Sciatic nerve (tissue), 2 donors: ENCODE measurements around the gene SLCO2A1. TPM values are rescaled to one million over a fixed set of nuclear protein-coding genes. Genes with fewer than 3 reads are reported as not detected.
A peak's percentile ranks its signal among the peaks of the same experiment; 100 is the strongest.

Experiments
- ATAC-seq: fragments of 200-7000 bp; cut with Tn5 transposase; one replicate; pipeline ENCODE4 v1.9.1; 2020; ENCODE audit warnings: mild to moderate bottlenecking, moderate library complexity
- DNase-seq: peaks from one replicate; pipeline ENCODE4 v3.0.0-alpha.2; 2020; ENCODE audit warnings: low spot score
- intact Hi-C: fragments of 100-400 bp; cut with DNase I; formaldehyde crosslinking; loops from one replicate; pipeline ENCODE4 v1.14.2; 2022
- total RNA-seq: library from RNA; stranded (reverse); fragmentation: NEBNext Ultra II Directional; extraction: Animal tissue kit (Norgen Biotek cat#: 25700); gene quantifications from one replicate; pipeline ENCODE4 v1.2.1, GENCODE V29; 2021
- donor health status: DM: no; HTN: no; CAD: no.
- donor health status: DM: no; HTN: no; CAD: no.

SLCO2A1 gene
- total RNA-seq, 1 donor from 2014 or later: 34.1 TPM

- intact Hi-C loops: no loop called here
- ATAC-seq (no peak), DNase-seq (no peak)
Observed at GRCh38 chr3:134065252-134066157, 35.8 kb upstream of the SLCO2A1 start.

GRCh38 chr3:134064081-134064480 is 34.4 kb upstream of the SLCO2A1 start:
- intact Hi-C loops: no loop called here
- ATAC-seq (no peak), DNase-seq (no peak)

GRCh38 chr3:134061401-134061800 is 31.7 kb upstream of the SLCO2A1 start:
- intact Hi-C loops: no loop called here
- no peak for ATAC-seq
- DNase-seq: no peak

GRCh38 chr3:134060561-134061385 is 31.0 kb upstream of the SLCO2A1 start:
- intact Hi-C loops: no loop called here
- DNase-seq (no peak), ATAC-seq (peak; percentile 18)

- ATAC-seq: peak; percentile 76
- intact Hi-C loops: no loop called here
- DNase-seq: no peak
Observed at GRCh38 chr3:134059671-134060560, 30.2 kb upstream of the SLCO2A1 start.

GRCh38 chr3:134059035-134059601 is 29.4 kb upstream of the SLCO2A1 start:
- ATAC-seq (no peak), DNase-seq (no peak)
- intact Hi-C loops: no loop called here

GRCh38 chr3:134057654-134058110 is 28.0 kb upstream of the SLCO2A1 start:
- intact Hi-C loops: no loop called here
- DNase-seq (no peak), ATAC-seq (no peak)

GRCh38 chr3:134057006-134057653 is 27.4 kb upstream of the SLCO2A1 start:
- ATAC-seq (no peak), DNase-seq (no peak)
- intact Hi-C loops: no loop called here

GRCh38 chr3:134056464-134056891 is 26.8 kb upstream of the SLCO2A1 start:
- intact Hi-C loops: no loop called here
- no peak for DNase-seq
- no peak for ATAC-seq

GRCh38 chr3:134055661-134056060 is 25.9 kb upstream of the SLCO2A1 start:
- DNase-seq (no peak), ATAC-seq (no peak)
- intact Hi-C loops: no loop called here

GRCh38 chr3:134054881-134055280 is 25.2 kb upstream of the SLCO2A1 start:
- intact Hi-C loops: no loop called here
- ATAC-seq: no peak
- DNase-seq: no peak

GRCh38 chr3:134054231-134054630 is 24.5 kb upstream of the SLCO2A1 start:
- DNase-seq (no peak), ATAC-seq (no peak)
- intact Hi-C loops: no loop called here

GRCh38 chr3:134052370-134052769 is 22.6 kb upstream of the SLCO2A1 start:
- DNase-seq (no peak), ATAC-seq (no peak)
- intact Hi-C loops: no loop called here

GRCh38 chr3:134049676-134050075 is 20.0 kb upstream of the SLCO2A1 start:
- intact Hi-C loops: no loop called here
- no peak for ATAC-seq
- DNase-seq: no peak

GRCh38 chr3:134048278-134048996 is 18.7 kb upstream of the SLCO2A1 start:
- DNase-seq: no peak
- intact Hi-C loops: no loop called here
- no peak for ATAC-seq

- intact Hi-C loops: no loop called here
- no peak for ATAC-seq
- DNase-seq: no peak
Observed at GRCh38 chr3:134044459-134044858, 14.7 kb upstream of the SLCO2A1 start.

GRCh38 chr3:134040066-134040465 is 10.3 kb upstream of the SLCO2A1 start:
- ATAC-seq (no peak), DNase-seq (no peak)
- intact Hi-C loops: no loop called here
